Ishikawa (cell line): Measurements from ENCODE around the gene DDIAS.

Experiments
- CEBPB ChIP-seq: IDR thresholded peaks from 2 replicates; pipeline ENCODE4 v1.6.1; 2012
- CREB1 ChIP-seq: IDR thresholded peaks from 2 replicates; pipeline ENCODE4 v1.6.1; 2012; ENCODE audit warnings: low read depth
- EGR1 ChIP-seq: IDR thresholded peaks from 2 replicates; pipeline ENCODE4 v1.6.1; 2012
- EP300 ChIP-seq: IDR thresholded peaks from 2 replicates; pipeline ENCODE4 v1.6.1; 2012; ENCODE audit warnings: borderline replicate concordance
- FOXM1 ChIP-seq: IDR thresholded peaks from 2 replicates; pipeline ENCODE4 v1.6.1; 2012; ENCODE audit warnings: low read depth, borderline replicate concordance
- NFIC ChIP-seq: IDR thresholded peaks from 2 replicates; pipeline ENCODE4 v1.6.1; 2012
- RAD21 ChIP-seq: IDR thresholded peaks from 2 replicates; pipeline ENCODE4 v1.6.1; 2012; ENCODE audit warnings: low read depth
- TAF1 ChIP-seq: IDR thresholded peaks from 2 replicates; pipeline ENCODE4 v1.6.1; 2012; ENCODE audit warnings: low read depth, mild to moderate bottlenecking
- TCF12 ChIP-seq: IDR thresholded peaks from 2 replicates; pipeline ENCODE4 v1.6.1; 2012; ENCODE audit warnings: low read depth
- TEAD4 ChIP-seq: IDR thresholded peaks from 2 replicates; pipeline ENCODE4 v1.6.1; 2012
- YY1 ChIP-seq: IDR thresholded peaks from 2 replicates; pipeline ENCODE4 v1.6.1; 2012; ENCODE audit warnings: low read depth
- ZBTB7A ChIP-seq: IDR thresholded peaks from 2 replicates; pipeline ENCODE4 v1.6.1; 2012; ENCODE audit warnings: low read depth
- TF ChIP-seq, protein P1 (sequence below): IDR thresholded peaks from 2 replicates; pipeline ENCODE4 v1.6.1; 2012
- TF ChIP-seq, protein P2 (sequence below): IDR thresholded peaks from 2 replicates; pipeline ENCODE4 v1.6.1; 2012
- TF ChIP-seq, protein P3 (sequence below): IDR thresholded peaks from 2 replicates; pipeline ENCODE4 v1.6.1; 2012; ENCODE audit warnings: low read depth, mild to moderate bottlenecking

Gene DDIAS

DNA sequence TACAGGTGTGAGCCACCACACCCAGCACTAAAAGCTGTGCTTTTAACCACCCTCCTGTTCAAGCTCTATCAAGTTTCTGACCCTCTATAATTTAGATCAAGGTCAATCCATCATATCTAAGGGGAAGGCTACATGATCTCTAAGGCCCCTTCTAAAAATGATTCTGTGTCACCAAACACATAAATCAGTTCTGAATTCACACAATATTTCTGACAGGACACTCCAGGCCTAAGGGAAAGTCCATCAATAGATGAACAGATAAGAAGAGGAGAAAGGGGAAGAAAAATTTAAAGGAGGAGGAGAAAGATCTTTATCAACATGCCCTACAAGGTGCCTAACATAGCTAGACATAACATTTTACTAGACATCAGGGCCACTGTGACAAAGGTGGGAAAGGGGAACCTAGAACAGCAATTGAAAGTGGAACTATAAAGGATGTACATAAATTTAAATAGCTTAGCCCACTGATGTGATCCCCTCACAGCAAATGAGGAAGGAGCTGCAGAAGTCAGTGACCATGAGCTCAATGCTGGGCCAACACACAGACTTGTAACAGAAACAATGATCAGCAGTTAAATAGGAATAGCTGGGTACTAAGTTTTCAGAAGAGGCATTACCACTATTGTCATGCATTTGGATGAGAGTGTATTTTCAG is 6.0 kb upstream of the DDIAS start:
- TF ChIP-seq TEAD4 (no peak), CEBPB (no peak), TCF12 (no peak), CREB1 (no peak), EGR1 (no peak), RAD21 (no peak), EP300 (no peak), NFIC (no peak), ZBTB7A (no peak), YY1 (no peak), FOXM1 (no peak)
- TF ChIP-seq, protein P1, sequence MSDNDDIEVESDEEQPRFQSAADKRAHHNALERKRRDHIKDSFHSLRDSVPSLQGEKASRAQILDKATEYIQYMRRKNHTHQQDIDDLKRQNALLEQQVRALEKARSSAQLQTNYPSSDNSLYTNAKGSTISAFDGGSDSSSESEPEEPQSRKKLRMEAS = no peak
- TF ChIP-seq, protein P2, sequence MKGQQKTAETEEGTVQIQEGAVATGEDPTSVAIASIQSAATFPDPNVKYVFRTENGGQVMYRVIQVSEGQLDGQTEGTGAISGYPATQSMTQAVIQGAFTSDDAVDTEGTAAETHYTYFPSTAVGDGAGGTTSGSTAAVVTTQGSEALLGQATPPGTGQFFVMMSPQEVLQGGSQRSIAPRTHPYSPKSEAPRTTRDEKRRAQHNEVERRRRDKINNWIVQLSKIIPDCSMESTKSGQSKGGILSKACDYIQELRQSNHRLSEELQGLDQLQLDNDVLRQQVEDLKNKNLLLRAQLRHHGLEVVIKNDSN = no peak
- TF ChIP-seq, protein P3, sequence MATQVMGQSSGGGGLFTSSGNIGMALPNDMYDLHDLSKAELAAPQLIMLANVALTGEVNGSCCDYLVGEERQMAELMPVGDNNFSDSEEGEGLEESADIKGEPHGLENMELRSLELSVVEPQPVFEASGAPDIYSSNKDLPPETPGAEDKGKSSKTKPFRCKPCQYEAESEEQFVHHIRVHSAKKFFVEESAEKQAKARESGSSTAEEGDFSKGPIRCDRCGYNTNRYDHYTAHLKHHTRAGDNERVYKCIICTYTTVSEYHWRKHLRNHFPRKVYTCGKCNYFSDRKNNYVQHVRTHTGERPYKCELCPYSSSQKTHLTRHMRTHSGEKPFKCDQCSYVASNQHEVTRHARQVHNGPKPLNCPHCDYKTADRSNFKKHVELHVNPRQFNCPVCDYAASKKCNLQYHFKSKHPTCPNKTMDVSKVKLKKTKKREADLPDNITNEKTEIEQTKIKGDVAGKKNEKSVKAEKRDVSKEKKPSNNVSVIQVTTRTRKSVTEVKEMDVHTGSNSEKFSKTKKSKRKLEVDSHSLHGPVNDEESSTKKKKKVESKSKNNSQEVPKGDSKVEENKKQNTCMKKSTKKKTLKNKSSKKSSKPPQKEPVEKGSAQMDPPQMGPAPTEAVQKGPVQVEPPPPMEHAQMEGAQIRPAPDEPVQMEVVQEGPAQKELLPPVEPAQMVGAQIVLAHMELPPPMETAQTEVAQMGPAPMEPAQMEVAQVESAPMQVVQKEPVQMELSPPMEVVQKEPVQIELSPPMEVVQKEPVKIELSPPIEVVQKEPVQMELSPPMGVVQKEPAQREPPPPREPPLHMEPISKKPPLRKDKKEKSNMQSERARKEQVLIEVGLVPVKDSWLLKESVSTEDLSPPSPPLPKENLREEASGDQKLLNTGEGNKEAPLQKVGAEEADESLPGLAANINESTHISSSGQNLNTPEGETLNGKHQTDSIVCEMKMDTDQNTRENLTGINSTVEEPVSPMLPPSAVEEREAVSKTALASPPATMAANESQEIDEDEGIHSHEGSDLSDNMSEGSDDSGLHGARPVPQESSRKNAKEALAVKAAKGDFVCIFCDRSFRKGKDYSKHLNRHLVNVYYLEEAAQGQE = no peak

DNA sequence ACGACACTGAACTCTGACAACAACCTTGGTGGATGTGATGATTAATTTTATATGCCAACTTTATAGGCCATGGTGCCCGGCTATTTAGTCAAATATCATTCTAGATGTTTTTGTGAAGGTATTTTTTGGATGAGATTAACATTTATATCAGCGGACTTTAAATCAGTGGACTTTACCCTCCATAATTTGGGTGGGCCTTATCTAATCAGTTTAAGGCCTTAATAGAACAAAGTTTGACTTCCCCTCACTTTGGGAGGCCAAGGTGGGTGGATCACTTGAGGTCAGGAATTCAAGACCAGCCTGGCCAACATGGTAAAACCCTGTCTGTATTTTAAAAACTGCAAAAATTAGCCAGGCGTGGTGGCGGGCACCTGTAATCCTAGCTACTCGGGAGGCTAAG is 5.4 kb upstream of the DDIAS start:
- no peak for TF ChIP-seq TEAD4
- no peak for TF ChIP-seq TAF1
- no peak for TF ChIP-seq EP300
- TF ChIP-seq CREB1 = no peak
- TF ChIP-seq YY1 = no peak
- TF ChIP-seq, protein P2 = no peak
- TF ChIP-seq, protein P3 = no peak
- no peak for TF ChIP-seq EGR1
- TF ChIP-seq ZBTB7A = no peak

DNA sequence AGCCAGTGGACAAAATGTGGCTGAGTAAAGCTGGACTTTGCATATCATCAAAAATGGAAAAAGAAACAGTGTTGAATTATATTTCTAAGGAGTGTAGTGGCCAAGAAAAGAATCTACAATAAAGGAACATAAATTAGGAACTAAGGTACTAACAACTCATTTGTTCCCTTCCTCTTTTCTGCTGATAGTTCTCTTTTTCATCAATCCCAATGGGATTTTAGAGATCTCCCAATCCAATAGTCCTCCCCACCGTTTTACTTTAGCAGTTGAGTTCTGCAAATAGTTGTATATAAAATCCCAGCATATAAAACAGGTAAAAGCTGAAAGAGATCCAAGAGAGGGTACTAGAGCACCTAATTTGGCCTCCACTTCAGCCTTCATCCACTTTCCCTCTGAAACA is 3.3 kb upstream of the DDIAS start:
- TF ChIP-seq CEBPB (no peak), TAF1 (no peak), RAD21 (no peak), ZBTB7A (no peak)

DNA sequence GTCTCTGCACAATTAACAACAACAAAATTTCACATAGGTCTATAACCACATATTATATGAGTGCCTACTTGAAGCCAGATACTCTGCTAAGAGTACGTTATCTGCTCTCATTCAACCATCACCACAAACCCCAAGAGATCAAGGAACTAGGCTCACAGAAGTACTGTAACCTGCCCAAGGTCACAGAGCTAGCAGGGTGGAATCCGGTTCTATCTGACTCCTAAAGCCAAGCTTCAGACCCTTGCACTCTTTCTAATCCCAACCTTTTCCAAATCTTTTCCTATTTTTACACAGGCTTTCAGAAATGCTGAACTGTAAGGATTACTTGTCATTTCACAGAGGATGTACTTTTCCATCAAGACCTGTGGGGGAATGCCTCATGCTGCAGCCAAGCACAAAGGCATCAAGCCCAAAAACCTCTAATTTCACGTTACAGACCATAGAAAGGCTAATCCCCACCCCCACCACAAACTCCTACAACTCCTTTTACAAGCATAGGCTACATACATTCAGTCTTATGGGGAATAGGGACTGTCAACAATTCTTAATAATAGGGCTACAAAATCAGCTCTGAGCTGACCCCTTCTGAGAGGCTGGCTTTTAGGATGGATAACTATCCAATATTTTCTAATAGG is 2.2 kb upstream of the DDIAS start:
- no peak for TF ChIP-seq EP300
- TF ChIP-seq TEAD4 = no peak
- no peak for TF ChIP-seq NFIC
- TF ChIP-seq, protein P2 = no peak
- TF ChIP-seq CREB1 = no peak
- TF ChIP-seq, protein P3 = no peak
- TF ChIP-seq EGR1 = no peak
- TF ChIP-seq TAF1 = no peak
- TF ChIP-seq YY1 = no peak
- no peak for TF ChIP-seq TCF12
- no peak for TF ChIP-seq ZBTB7A
- TF ChIP-seq RAD21 = no peak
- TF ChIP-seq, protein P1 = no peak
- no peak for TF ChIP-seq CEBPB
- no peak for TF ChIP-seq FOXM1
